Activated T-helper 1 cell treated with anti-CD3 and anti-CD28 coated beads, Interleukin-12 subunit alpha, Interleukin-12 subunit beta, Interleukin-2, Interleukin-4 antibody, amounts not matched to agents 30 ng/mL and 10 ng/mL and 1 ng/mL, durations not matched to agents 14 hours and 24 hours and 36 hours (primary cell): ENCODE results near the gene NOG. TPM values are rescaled to one million over a fixed set of nuclear protein-coding genes. Genes with fewer than 3 reads are reported as not detected.

Source experiments
- DNase-seq: peaks from one replicate; pipeline ENCODE4 v3.0.0; 2021; ENCODE audit warnings: low spot score
- H3K27ac Mint-ChIP-seq: one replicate; pipeline ENCODE4 v1.8.0; 2021; ENCODE audit warnings: mild to moderate bottlenecking, mixed read lengths
- H3K27me3 Mint-ChIP-seq: one replicate; pipeline ENCODE4 v1.8.0; 2022; ENCODE audit warnings: mild to moderate bottlenecking, moderate library complexity, mixed read lengths; ENCODE audit not compliant: insufficient read depth
- H3K36me3 Mint-ChIP-seq: one replicate; pipeline ENCODE4 v1.8.0; 2021; ENCODE audit warnings: low read depth, mixed read lengths
- H3K4me1 Mint-ChIP-seq: one replicate; pipeline ENCODE4 v1.8.0; 2021; ENCODE audit warnings: low read depth, mixed read lengths
- H3K4me3 Mint-ChIP-seq: one replicate; pipeline ENCODE4 v1.8.0; 2021; ENCODE audit warnings: mild to moderate bottlenecking, moderate library complexity, mixed read lengths
- H3K9me3 Mint-ChIP-seq: one replicate; pipeline ENCODE4 v1.8.0; 2021; ENCODE audit warnings: mixed read lengths
- intact Hi-C: fragments of 100-400 bp; cut with micrococcal nuclease; formaldehyde crosslinking; loops from one replicate; pipeline ENCODE4 v1.15.1; 2024
- total RNA-seq: library from RNA; stranded (reverse); gene quantifications from 2 replicates; pipeline ENCODE4 v1.2.3, GENCODE V29; 2022

The NOG gene
- total RNA-seq, 1 donor from 2014 or later, result not detected

- Mint-ChIP-seq H3K27ac (no peak overlapping the region), H3K9me3 (no peaks in the 10 kb centered on the region), H3K36me3 (no peaks in the 10 kb centered on the region), H3K4me1 (no peaks in the 10 kb centered on the region), H3K27me3 (peaks cover 8% of the 10 kb centered on the region), H3K4me3 (no peak overlapping the region)
- intact Hi-C loops, result no loop called here
- DNase-seq, result no peak
These were observed 36.7 kb downstream of the NOG start for GRCh38 chr17:56630202-56630601.

DNA sequence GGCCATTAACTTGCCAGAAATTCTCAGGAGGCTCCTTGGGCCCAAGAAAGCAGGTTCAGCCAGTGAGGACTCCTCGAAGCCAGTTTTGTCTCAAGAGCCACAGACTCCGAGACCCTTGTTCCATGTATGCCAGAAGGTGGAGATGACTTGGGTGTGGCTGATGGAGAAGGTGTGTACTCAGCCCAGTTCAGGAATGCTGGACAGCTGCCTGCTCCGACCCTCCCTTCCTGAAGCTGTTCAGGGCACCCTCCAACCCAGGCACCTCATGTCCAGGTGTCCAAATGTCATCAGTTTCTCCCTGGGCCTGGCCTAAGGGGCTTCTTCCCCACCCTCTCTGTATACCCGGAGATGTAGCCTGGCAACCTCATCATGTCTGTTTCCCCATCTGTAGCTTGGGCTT is 40.2 kb downstream of the NOG start:
- Mint-ChIP-seq H3K27me3 (peaks cover 6% of the 10 kb centered on the region), H3K27ac (no peak overlapping the region), H3K4me1 (no peaks in the 10 kb centered on the region), H3K36me3 (no peaks in the 10 kb centered on the region), H3K4me3 (no peak overlapping the region), H3K9me3 (no peaks in the 10 kb centered on the region)
- intact Hi-C loops, result no loop called here
- DNase-seq, result no peak

- H3K36me3 Mint-ChIP-seq, result no peaks in the 10 kb centered on the region
- peaks cover 2% of the 10 kb centered on the region for H3K27me3 Mint-ChIP-seq
- no peak overlapping the region for H3K4me3 Mint-ChIP-seq
- intact Hi-C loops, result no loop called here
- H3K27ac Mint-ChIP-seq, result no peak overlapping the region
- DNase-seq, result no peak
- H3K4me1 Mint-ChIP-seq, result no peaks in the 10 kb centered on the region
- no peaks in the 10 kb centered on the region for H3K9me3 Mint-ChIP-seq
These were observed 42.1 kb downstream of the NOG start for GRCh38 chr17:56635641-56636040.

DNA sequence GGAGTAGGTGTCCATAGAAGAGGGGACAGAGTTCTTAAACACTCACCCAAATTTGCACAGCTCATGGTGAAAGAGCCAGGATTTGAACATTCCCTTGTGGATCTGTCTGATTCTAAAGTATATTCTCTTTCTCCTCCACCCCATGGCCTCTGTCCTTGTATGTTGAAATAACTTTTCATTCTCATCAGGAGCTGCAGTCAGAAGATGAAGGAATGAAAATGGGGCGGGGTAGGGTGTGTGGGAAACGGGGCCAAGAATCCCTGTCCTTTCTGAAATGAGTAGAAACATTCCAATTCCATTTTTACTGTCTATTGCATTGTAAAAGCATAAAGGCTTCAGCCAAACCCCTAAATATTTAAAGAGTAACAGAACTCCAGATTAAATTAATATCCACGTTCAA is 42.8 kb downstream of the NOG start:
- Mint-ChIP-seq H3K27me3 (peaks cover 2% of the 10 kb centered on the region), H3K4me3 (no peak overlapping the region), H3K27ac (no peak overlapping the region), H3K9me3 (no peaks in the 10 kb centered on the region), H3K4me1 (no peaks in the 10 kb centered on the region), H3K36me3 (no peaks in the 10 kb centered on the region)
- intact Hi-C loops, result no loop called here
- no peak for DNase-seq

- no peak for DNase-seq
- intact Hi-C loops, result no loop called here
- Mint-ChIP-seq H3K27ac (no peak overlapping the region), H3K36me3 (no peaks in the 10 kb centered on the region), H3K9me3 (no peaks in the 10 kb centered on the region), H3K4me3 (no peak overlapping the region), H3K27me3 (peaks cover 2% of the 10 kb centered on the region), H3K4me1 (no peaks in the 10 kb centered on the region)
These were observed 43.8 kb downstream of the NOG start for GRCh38 chr17:56637254-56637653.

- Mint-ChIP-seq H3K27me3 (peaks cover 2% of the 10 kb centered on the region), H3K4me3 (no peak overlapping the region), H3K36me3 (no peaks in the 10 kb centered on the region), H3K9me3 (no peaks in the 10 kb centered on the region), H3K4me1 (no peaks in the 10 kb centered on the region), H3K27ac (no peak overlapping the region)
- intact Hi-C loops, result no loop called here
- no peak for DNase-seq
These were observed 45.1 kb downstream of the NOG start for GRCh38 chr17:56638591-56639051.

DNA sequence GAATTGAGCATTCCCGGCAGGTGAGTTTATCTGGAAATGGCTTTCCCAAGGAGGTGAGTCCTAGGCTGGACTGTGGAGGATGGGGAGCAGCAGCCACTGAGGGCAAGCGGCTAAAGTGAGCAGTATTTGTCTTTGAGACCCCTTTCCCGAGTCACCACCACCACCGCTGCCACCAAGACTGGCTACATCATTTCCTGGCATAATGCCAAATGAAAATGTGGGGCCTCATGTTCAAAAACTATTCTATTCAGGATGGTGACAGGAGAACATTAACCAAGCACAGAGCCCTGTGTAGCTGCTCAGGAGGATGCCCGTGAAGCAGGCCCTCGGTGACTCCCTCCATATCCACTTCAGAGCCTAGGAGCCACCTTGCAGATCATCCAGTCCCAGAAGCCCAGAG is 46.0 kb downstream of the NOG start:
- DNase-seq, result no peak
- Mint-ChIP-seq H3K9me3 (no peaks in the 10 kb centered on the region), H3K27ac (no peak overlapping the region), H3K27me3 (peaks cover 7% of the 10 kb centered on the region), H3K36me3 (no peaks in the 10 kb centered on the region), H3K4me3 (no peak overlapping the region), H3K4me1 (no peaks in the 10 kb centered on the region)
- intact Hi-C loops, result no loop called here

- no peaks in the 10 kb centered on the region for H3K9me3 Mint-ChIP-seq
- H3K4me1 Mint-ChIP-seq, result no peaks in the 10 kb centered on the region
- H3K27ac Mint-ChIP-seq, result no peak overlapping the region
- no peak overlapping the region for H3K4me3 Mint-ChIP-seq
- no peak for DNase-seq
- H3K36me3 Mint-ChIP-seq, result no peaks in the 10 kb centered on the region
- H3K27me3 Mint-ChIP-seq, result peaks cover 9% of the 10 kb centered on the region
- intact Hi-C loops, result no loop called here
These were observed 46.6 kb downstream of the NOG start for GRCh38 chr17:56640116-56640515.

- Mint-ChIP-seq H3K27ac (no peak overlapping the region), H3K9me3 (no peaks in the 10 kb centered on the region), H3K27me3 (peaks cover 9% of the 10 kb centered on the region), H3K4me3 (no peak overlapping the region), H3K36me3 (no peaks in the 10 kb centered on the region), H3K4me1 (no peaks in the 10 kb centered on the region)
- intact Hi-C loops, result no loop called here
- no peak for DNase-seq
These were observed 47.9 kb downstream of the NOG start for GRCh38 chr17:56641373-56641772.

DNA sequence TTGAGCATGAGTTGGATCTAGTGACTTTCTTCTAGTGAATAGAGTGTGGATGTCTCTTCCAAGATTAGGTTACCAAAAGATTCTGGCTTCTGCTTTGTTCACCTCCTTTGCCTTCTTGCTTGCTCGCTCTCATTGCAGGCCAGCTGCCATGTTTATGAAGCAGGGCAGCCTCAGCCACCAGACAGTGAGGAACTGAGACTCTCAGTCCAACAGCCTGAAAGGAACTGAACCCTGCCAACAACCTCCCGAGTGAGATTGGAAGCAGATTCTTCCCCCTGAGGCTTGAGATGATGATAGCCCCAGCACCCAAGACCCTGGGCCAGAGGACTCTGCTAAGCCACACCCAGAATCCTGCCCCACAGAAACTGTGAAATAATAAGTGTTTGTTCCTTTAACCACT is 48.4 kb downstream of the NOG start:
- no peak overlapping the region for H3K27ac Mint-ChIP-seq
- intact Hi-C loops, result no loop called here
- no peaks in the 10 kb centered on the region for H3K9me3 Mint-ChIP-seq

GRCh38 chr17:56642424-56642823 is 48.9 kb downstream of the NOG start:
- intact Hi-C loops, result no loop called here
- H3K4me3 Mint-ChIP-seq, result no peak overlapping the region
- DNase-seq, result no peak
- H3K4me1 Mint-ChIP-seq, result no peaks in the 10 kb centered on the region
- H3K27me3 Mint-ChIP-seq, result peaks cover 11% of the 10 kb centered on the region
- H3K9me3 Mint-ChIP-seq, result no peaks in the 10 kb centered on the region
- no peaks in the 10 kb centered on the region for H3K36me3 Mint-ChIP-seq
- no peak overlapping the region for H3K27ac Mint-ChIP-seq

More for the DNA sequence above, 48.4 kb downstream of the NOG start:
- no peaks in the 10 kb centered on the region for H3K4me1 Mint-ChIP-seq
- H3K36me3 Mint-ChIP-seq, result no peaks in the 10 kb centered on the region
- H3K27me3 Mint-ChIP-seq, result peaks cover 9% of the 10 kb centered on the region
- H3K4me3 Mint-ChIP-seq, result no peak overlapping the region
- DNase-seq, result no peak

Other genes starting within 250 kb of the NOG start
- 3.1 TPM in 2 replicates for gene C17orf67, start 240.2 kb downstream of the NOG start, total RNA-seq
- 31.8 and 34.3 TPM in 2 replicates for gene DGKE, start 240.5 kb downstream of the NOG start, total RNA-seq